HFF-Myc (cell line): Measurements from ENCODE around the gene PBOV1.

Source experiments
- DNase-seq: peaks from one replicate; pipeline ENCODE4 v3.0.0-alpha.2; 2011; ENCODE audit warnings: low read depth; ENCODE audit errors: extremely low read depth
- H3K4me3 ChIP-seq: replicated peaks from 2 replicates; pipeline ENCODE4 v1.5.1; 2011; ENCODE audit warnings: low read depth, mild to moderate bottlenecking, control low read depth, low read length
- TF ChIP-seq, protein P1 (sequence below): IDR thresholded peaks from 2 replicates; pipeline ENCODE4 v1.5.1; 2012; ENCODE audit warnings: mild to moderate bottlenecking, low read depth, low read length, control low read depth; ENCODE audit errors: missing control alignments

PBOV1 gene

DNA sequence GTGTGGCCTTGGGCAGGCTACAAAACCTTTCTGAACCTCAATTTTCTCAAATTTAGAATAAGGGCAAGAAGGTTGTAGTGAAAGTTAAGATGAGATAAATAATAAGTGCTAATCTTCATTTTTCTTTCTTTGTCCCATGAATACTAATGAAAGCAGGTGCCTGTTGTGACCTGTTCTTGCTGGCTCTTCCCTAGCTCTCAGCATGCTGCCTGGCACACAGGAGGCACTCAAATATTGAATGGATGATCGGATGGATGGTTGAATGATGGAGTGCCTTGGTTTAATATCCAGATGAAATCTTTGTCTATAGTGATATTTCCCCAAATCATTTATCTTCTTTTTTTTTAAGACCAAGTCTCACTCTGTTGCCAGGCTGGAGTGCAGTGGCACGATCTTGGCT lies 15.0 kb downstream of the PBOV1 start:
- DNase-seq: no peak
- TF ChIP-seq, protein P1, sequence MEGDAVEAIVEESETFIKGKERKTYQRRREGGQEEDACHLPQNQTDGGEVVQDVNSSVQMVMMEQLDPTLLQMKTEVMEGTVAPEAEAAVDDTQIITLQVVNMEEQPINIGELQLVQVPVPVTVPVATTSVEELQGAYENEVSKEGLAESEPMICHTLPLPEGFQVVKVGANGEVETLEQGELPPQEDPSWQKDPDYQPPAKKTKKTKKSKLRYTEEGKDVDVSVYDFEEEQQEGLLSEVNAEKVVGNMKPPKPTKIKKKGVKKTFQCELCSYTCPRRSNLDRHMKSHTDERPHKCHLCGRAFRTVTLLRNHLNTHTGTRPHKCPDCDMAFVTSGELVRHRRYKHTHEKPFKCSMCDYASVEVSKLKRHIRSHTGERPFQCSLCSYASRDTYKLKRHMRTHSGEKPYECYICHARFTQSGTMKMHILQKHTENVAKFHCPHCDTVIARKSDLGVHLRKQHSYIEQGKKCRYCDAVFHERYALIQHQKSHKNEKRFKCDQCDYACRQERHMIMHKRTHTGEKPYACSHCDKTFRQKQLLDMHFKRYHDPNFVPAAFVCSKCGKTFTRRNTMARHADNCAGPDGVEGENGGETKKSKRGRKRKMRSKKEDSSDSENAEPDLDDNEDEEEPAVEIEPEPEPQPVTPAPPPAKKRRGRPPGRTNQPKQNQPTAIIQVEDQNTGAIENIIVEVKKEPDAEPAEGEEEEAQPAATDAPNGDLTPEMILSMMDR: no peak
- H3K4me3 ChIP-seq: no peak overlapping the region

GRCh38 chr6:138201836-138202235 lies 16.5 kb downstream of the PBOV1 start:
- no peak for DNase-seq
- H3K4me3 ChIP-seq: no peak overlapping the region
- TF ChIP-seq, protein P1: no peak

GRCh38 chr6:138198430-138199091 lies 19.7 kb downstream of the PBOV1 start:
- no peak overlapping the region for H3K4me3 ChIP-seq
- TF ChIP-seq, protein P1: no peak
- DNase-seq: no peak

GRCh38 chr6:138197570-138197969 lies 20.7 kb downstream of the PBOV1 start:
- DNase-seq: no peak
- TF ChIP-seq, protein P1: no peak
- no peak overlapping the region for H3K4me3 ChIP-seq

GRCh38 chr6:138196122-138196738 lies 22.1 kb downstream of the PBOV1 start:
- H3K4me3 ChIP-seq: no peak overlapping the region
- TF ChIP-seq, protein P1: no peak
- DNase-seq: no peak

DNA sequence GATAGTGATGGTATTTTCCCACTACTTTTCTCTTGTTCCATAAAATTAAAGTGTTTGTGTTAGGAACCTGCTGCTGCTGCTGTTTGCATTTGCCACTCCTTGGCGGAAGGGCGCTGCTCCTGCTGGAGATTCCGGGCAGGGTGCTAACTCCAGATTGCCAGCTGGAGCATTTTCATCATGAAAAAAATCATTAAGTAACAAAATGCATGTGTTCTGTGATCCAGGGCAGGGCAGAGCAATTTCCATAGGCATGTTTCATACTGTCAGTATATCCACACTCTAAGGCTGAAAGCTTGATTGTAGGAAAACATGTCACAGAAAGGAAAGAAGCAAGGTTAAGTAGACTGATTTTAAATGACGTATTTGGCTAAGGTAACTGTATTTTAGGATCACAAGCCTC lies 24.0 kb downstream of the PBOV1 start:
- TF ChIP-seq, protein P1: no peak
- no peak for DNase-seq
- no peak overlapping the region for H3K4me3 ChIP-seq
